WTC11 (cell line): ENCODE measurements around the gene C19orf73. TPM values are rescaled to one million over a fixed set of nuclear protein-coding genes. Genes with fewer than 3 reads are reported as not detected.
A peak's percentile ranks its signal among the peaks of the same experiment; 100 is the strongest.

Experiments
- ATAC-seq: fragments of 200-7000 bp; cut with Tn5 transposase; 2 replicates; pipeline ENCODE4 v1.10.0; 2021; ENCODE audit warnings: mild to moderate bottlenecking, moderate library complexity
- CTCF ChIA-PET: fragments of 300-600 bp; sonication (Branson Sonifier 250); formaldehyde crosslinking; loops from one replicate; lab custom pipeline; 2021; ENCODE audit warnings: antibody characterized with exemption; lab: Charles Lee
- POLR2A ChIA-PET: fragments of 350-600 bp; sonication (Branson Sonifier 250); formaldehyde crosslinking; loops from one replicate; lab custom pipeline; 2021; ENCODE audit warnings: antibody characterized with exemption; lab: Charles Lee
- DNase-seq: peaks from one replicate; pipeline ENCODE4 v3.0.0; 2021; ENCODE audit warnings: low spot score
- H3K27ac Mint-ChIP-seq: 2 replicates; pipeline ENCODE4 v1.8.0; 2021; ENCODE audit warnings: mixed read lengths
- H3K27me3 Mint-ChIP-seq: 2 replicates; pipeline ENCODE4 v1.8.0; 2021; ENCODE audit warnings: low read depth, mild to moderate bottlenecking, moderate library complexity, mixed read lengths
- H3K36me3 Mint-ChIP-seq: 2 replicates; pipeline ENCODE4 v1.8.0; 2021; ENCODE audit warnings: mixed read lengths
- H3K4me1 Mint-ChIP-seq: 2 replicates; pipeline ENCODE4 v1.8.0; 2022; ENCODE audit warnings: mixed read lengths
- H3K4me3 Mint-ChIP-seq: 2 replicates; pipeline ENCODE4 v1.8.0; 2021; ENCODE audit warnings: mild to moderate bottlenecking, moderate library complexity, mixed read lengths
- H3K9me3 Mint-ChIP-seq: 2 replicates; pipeline ENCODE4 v1.8.0; 2021; ENCODE audit warnings: mixed read lengths
- ATF3 ChIP-seq: sonication (generic); formaldehyde crosslinking; conservative IDR thresholded peaks from 2 replicates; pipeline ENCODE4 v1.8.1; 2022; ENCODE audit warnings: mild to moderate bottlenecking, missing genetic modification reagents
- CREM ChIP-seq: sonication (generic); formaldehyde crosslinking; IDR thresholded peaks from 2 replicates; pipeline ENCODE4 v1.8.1; 2022; ENCODE audit warnings: mild to moderate bottlenecking, missing genetic modification reagents, moderate library complexity
- FOXK1 ChIP-seq: sonication (generic); formaldehyde crosslinking; IDR thresholded peaks from 2 replicates; pipeline ENCODE4 v1.8.0; 2022; ENCODE audit warnings: mild to moderate bottlenecking, moderate library complexity, missing genetic modification reagents
- FOXP4 ChIP-seq: sonication (generic); formaldehyde crosslinking; IDR thresholded peaks from 2 replicates; pipeline ENCODE4 v1.8.0; 2022; ENCODE audit warnings: mild to moderate bottlenecking, missing genetic modification reagents
- GTF2I ChIP-seq: fragments of 250-450 bp; sonication (Bioruptor Pico); conservative IDR thresholded peaks from 2 replicates; pipeline ENCODE4 v1.4.0; 2021; ENCODE audit warnings: mild to moderate bottlenecking
- IRF2 ChIP-seq: sonication (generic); formaldehyde crosslinking; IDR thresholded peaks from 2 replicates; pipeline ENCODE4 v1.8.0; 2022; ENCODE audit warnings: low read depth, missing genetic modification reagents, borderline replicate concordance
- JUN ChIP-seq: sonication (generic); formaldehyde crosslinking; IDR thresholded peaks from 2 replicates; pipeline ENCODE4 v1.8.0; 2023; ENCODE audit warnings: mild to moderate bottlenecking, missing genetic modification reagents
- MAX ChIP-seq: sonication (generic); formaldehyde crosslinking; IDR thresholded peaks from 2 replicates; pipeline ENCODE4 v1.8.0; 2022; ENCODE audit warnings: mild to moderate bottlenecking, missing genetic modification reagents
- NR2C2 ChIP-seq: sonication (generic); formaldehyde crosslinking; IDR thresholded peaks from 2 replicates; pipeline ENCODE4 v1.8.0; 2022; ENCODE audit warnings: mild to moderate bottlenecking, missing genetic modification reagents
- PRDM15 ChIP-seq: sonication (generic); formaldehyde crosslinking; IDR thresholded peaks from 2 replicates; pipeline ENCODE4 v1.8.0; 2022; ENCODE audit warnings: missing genetic modification reagents
- RELA ChIP-seq: sonication (generic); formaldehyde crosslinking; IDR thresholded peaks from 2 replicates; pipeline ENCODE4 v1.8.1; 2022; ENCODE audit warnings: missing genetic modification reagents, mild to moderate bottlenecking, borderline replicate concordance
- SMAD4 ChIP-seq: sonication (generic); formaldehyde crosslinking; IDR thresholded peaks from 2 replicates; pipeline ENCODE4 v1.8.0; 2022; ENCODE audit warnings: mild to moderate bottlenecking, missing genetic modification reagents
- SOX15 ChIP-seq: fragments of 250-450 bp; sonication (Bioruptor Pico); IDR thresholded peaks from 2 replicates; pipeline ENCODE4 v1.9.0; 2021; ENCODE audit warnings: mild to moderate bottlenecking
- SP1 ChIP-seq: sonication (generic); formaldehyde crosslinking; conservative IDR thresholded peaks from 2 replicates; pipeline ENCODE4 v1.8.1; 2022; ENCODE audit warnings: missing genetic modification reagents
- ZBTB43 ChIP-seq: sonication (generic); formaldehyde crosslinking; IDR thresholded peaks from 2 replicates; pipeline ENCODE4 v1.8.1; 2023; ENCODE audit warnings: mild to moderate bottlenecking, missing genetic modification reagents
- ZNF121 ChIP-seq: sonication (generic); formaldehyde crosslinking; IDR thresholded peaks from 2 replicates; pipeline ENCODE4 v1.8.0; 2023; ENCODE audit warnings: missing genetic modification reagents
- ZNF138 ChIP-seq: sonication (generic); formaldehyde crosslinking; conservative IDR thresholded peaks from 2 replicates; pipeline ENCODE4 v1.8.1; 2022; ENCODE audit warnings: mild to moderate bottlenecking, moderate library complexity, missing genetic modification reagents
- ZNF219 ChIP-seq: sonication (generic); formaldehyde crosslinking; IDR thresholded peaks from 2 replicates; pipeline ENCODE4 v1.8.0; 2023; ENCODE audit warnings: missing genetic modification reagents, mild to moderate bottlenecking, borderline replicate concordance
- ZNF396 ChIP-seq: fragments of 250-450 bp; sonication (Bioruptor Pico); IDR thresholded peaks from 2 replicates; pipeline ENCODE4 v1.8.0; 2021; ENCODE audit warnings: mild to moderate bottlenecking, moderate library complexity, borderline replicate concordance
- ZNF425 ChIP-seq: fragments of 250-450 bp; sonication (Bioruptor Pico); conservative IDR thresholded peaks from 2 replicates; pipeline ENCODE4 v1.9.0; 2021; ENCODE audit warnings: mild to moderate bottlenecking
- total RNA-seq: library from RNA; stranded (reverse); gene quantifications from 3 replicates; pipeline ENCODE4 v1.2.3, GENCODE V29; 2021

Gene C19orf73
- total RNA-seq, 1 experiment from 2014 or later: 3.2 TPM

- TF ChIP-seq PRDM15 (peak; percentile 63), ATF3 (no peak), SOX15 (no peak), IRF2 (no peak)
Measured at GRCh38 chr19:49132974-49133609, 14.1 kb upstream of the C19orf73 start (continued).

GRCh38 chr19:49130325-49130724, 11.4 kb upstream of the C19orf73 start:
- Mint-ChIP-seq H3K27ac (no peak overlapping the region), H3K4me1 (peaks cover 33% of the 10 kb centered on the region), H3K27me3 (peaks cover 61% of the 10 kb centered on the region), H3K36me3 (peaks cover 15% of the 10 kb centered on the region), H3K4me3 (no peak overlapping the region), H3K9me3 (no peaks in the 10 kb centered on the region)
- ATAC-seq: no peak
- CTCF ChIA-PET: interaction anchor here (1.0 to 9.7 kb wide), 8 partner anchors 15 to 159 kb away, joined by 3 to 118 read pairs (median 8); partner anchors contain the start of gene RUVBL2
- TF ChIP-seq FOXP4 (CRISPR knock-in tag) (no peak), IRF2 (0 out of 2 replicates have a peak, but pooled peaks have one; percentile 30)
- DNase-seq: no peak
- POLR2A ChIA-PET: interaction anchor here (0.6 to 1.3 kb wide), 4 partner anchors 16 to 546 kb away, joined by 3 to 4 read pairs (median 3); no protein-coding TSS in a partner anchor

- no peak for ATAC-seq
- Mint-ChIP-seq H3K4me3 (peak overlapping the region; percentile 89), H3K9me3 (no peaks in the 10 kb centered on the region), H3K4me1 (peaks cover 35% of the 10 kb centered on the region)
- POLR2A ChIA-PET: interaction anchor here (1.3 kb wide), 1 partner anchor 17 kb away, joined by 3 read pairs; no protein-coding TSS in a partner anchor
- peak; percentile 74 for DNase-seq
- no peak for TF ChIP-seq SMAD4 (CRISPR knock-in tag)
- no peak for TF ChIP-seq FOXK1 (CRISPR knock-in tag)
- TF ChIP-seq ZNF121 (CRISPR knock-in tag): no peak
- no peak for TF ChIP-seq NR2C2 (CRISPR knock-in tag)
- no peak for TF ChIP-seq ZBTB43
- no peak for TF ChIP-seq RELA (CRISPR knock-in tag)
- no peak for TF ChIP-seq MAX (CRISPR knock-in tag)
- TF ChIP-seq CREM (CRISPR knock-in tag): no peak
- TF ChIP-seq GTF2I: no peak
- TF ChIP-seq ZNF138 (CRISPR knock-in tag): no peak
- no peak for TF ChIP-seq ZNF425
- no peak for TF ChIP-seq ZNF396
- TF ChIP-seq SP1 (CRISPR knock-in tag): no peak
- no peak for TF ChIP-seq ZNF219
- no peak for TF ChIP-seq JUN
- TF ChIP-seq, all 79 proteins: peak for 0
- CTCF ChIA-PET: interaction anchor here (0.9 to 9.7 kb wide), 9 partner anchors 10 to 136 kb away, joined by 3 to 118 read pairs (median 6); partner anchors contain the start of gene RUVBL2
- Mint-ChIP-seq H3K36me3 (peaks cover 7% of the 10 kb centered on the region), H3K27ac (no peak overlapping the region), H3K27me3 (peaks cover 66% of the 10 kb centered on the region)
Measured at GRCh38 chr19:49129238-49129583, 10.3 kb upstream of the C19orf73 start.
